Chondrocyte (in vitro differentiated cells): ENCODE measurements around the gene GALNT9. TPM values are rescaled to one million over a fixed set of nuclear protein-coding genes. Genes with fewer than 3 reads are reported as not detected.
A peak's percentile ranks its signal among the peaks of the same experiment; 100 is the strongest.

Source experiments
- DNase-seq: peaks from one replicate; pipeline ENCODE4 v3.0.0; 2021; ENCODE audit warnings: mixed read lengths, low spot score
- H3K27ac Mint-ChIP-seq: one replicate; pipeline ENCODE4 v1.8.0; 2021; ENCODE audit warnings: mild to moderate bottlenecking, moderate library complexity, mixed read lengths; ENCODE audit not compliant: unreplicated experiment
- H3K27me3 Mint-ChIP-seq: 2 replicates; pipeline ENCODE4 v1.8.0; 2021; ENCODE audit warnings: low read depth, mixed read lengths
- H3K36me3 Mint-ChIP-seq: 2 replicates; pipeline ENCODE4 v1.8.0; 2021; ENCODE audit warnings: low read depth, mixed read lengths
- H3K4me1 Mint-ChIP-seq: 2 replicates; pipeline ENCODE4 v1.8.0; 2021; ENCODE audit warnings: low read depth, mild to moderate bottlenecking, mixed read lengths
- H3K4me3 Mint-ChIP-seq: one replicate; pipeline ENCODE4 v1.8.0; 2021; ENCODE audit warnings: mild to moderate bottlenecking, moderate library complexity, mixed read lengths; ENCODE audit not compliant: unreplicated experiment
- H3K9me3 Mint-ChIP-seq: 2 replicates; pipeline ENCODE4 v1.8.0; 2021; ENCODE audit warnings: low read depth, mixed read lengths
- CTCF ChIP-seq: fragments of 200-600 bp; sonication (generic); IDR thresholded peaks from 2 replicates; pipeline ENCODE4 v1.5.0; 2021; ENCODE audit warnings: antibody characterized with exemption, mild to moderate bottlenecking, moderate library complexity
- total RNA-seq: library from RNA; stranded (reverse); gene quantifications from 3 replicates; pipeline ENCODE4 v1.2.1, GENCODE V29; 2021

GALNT9 gene
- total RNA-seq, 1 donor from 2014 or later, result not detected

- TF ChIP-seq CTCF, result no peak
- H3K36me3 Mint-ChIP-seq, result peaks cover 2% of the 10 kb centered on the region
- no peaks in the 10 kb centered on the region for H3K4me1 Mint-ChIP-seq
- peaks cover 6% of the 10 kb centered on the region for H3K9me3 Mint-ChIP-seq
- H3K4me3 Mint-ChIP-seq, result no peak overlapping the region
- no peak overlapping the region for H3K27ac Mint-ChIP-seq
- peaks cover 58% of the 10 kb centered on the region for H3K27me3 Mint-ChIP-seq
- DNase-seq, result peak; percentile 79
Observed at GRCh38 chr12:132215299-132215989, 113.9 kb downstream of the GALNT9 start.

GRCh38 chr12:132214891-132215290, 114.5 kb downstream of the GALNT9 start:
- Mint-ChIP-seq H3K4me1 (no peaks in the 10 kb centered on the region), H3K4me3 (no peak overlapping the region), H3K36me3 (peaks cover 2% of the 10 kb centered on the region)

GRCh38 chr12:132214161-132214476, 115.3 kb downstream of the GALNT9 start:
- Mint-ChIP-seq H3K36me3 (peaks cover 2% of the 10 kb centered on the region), H3K9me3 (no peaks in the 10 kb centered on the region), H3K27me3 (peaks cover 52% of the 10 kb centered on the region), H3K4me1 (no peaks in the 10 kb centered on the region), H3K27ac (no peak overlapping the region), H3K4me3 (no peak overlapping the region)
- DNase-seq, result no peak
- TF ChIP-seq CTCF, result no peak

More at GRCh38 chr12:132214891-132215290, 114.5 kb downstream of the GALNT9 start:
- no peak for TF ChIP-seq CTCF
- Mint-ChIP-seq H3K27me3 (peaks cover 53% of the 10 kb centered on the region), H3K27ac (no peak overlapping the region), H3K9me3 (peaks cover under 1% of the 10 kb centered on the region)
- peak; percentile 73 for DNase-seq

- H3K4me3 Mint-ChIP-seq, result no peak overlapping the region
Observed at GRCh38 chr12:132213359-132214160, 115.8 kb downstream of the GALNT9 start.

More at GRCh38 chr12:132213359-132214160, 115.8 kb downstream of the GALNT9 start:
- Mint-ChIP-seq H3K9me3 (peaks cover 3% of the 10 kb centered on the region), H3K36me3 (peaks cover 2% of the 10 kb centered on the region), H3K27ac (no peak overlapping the region), H3K27me3 (peaks cover 47% of the 10 kb centered on the region), H3K4me1 (no peaks in the 10 kb centered on the region)
- no peak for TF ChIP-seq CTCF
- DNase-seq, result peak; percentile 83
